ENCODE data around the gene TRIM38.
A peak's percentile ranks its signal among the peaks of the same experiment; 100 is the strongest.

TRIM38 gene

DNA sequence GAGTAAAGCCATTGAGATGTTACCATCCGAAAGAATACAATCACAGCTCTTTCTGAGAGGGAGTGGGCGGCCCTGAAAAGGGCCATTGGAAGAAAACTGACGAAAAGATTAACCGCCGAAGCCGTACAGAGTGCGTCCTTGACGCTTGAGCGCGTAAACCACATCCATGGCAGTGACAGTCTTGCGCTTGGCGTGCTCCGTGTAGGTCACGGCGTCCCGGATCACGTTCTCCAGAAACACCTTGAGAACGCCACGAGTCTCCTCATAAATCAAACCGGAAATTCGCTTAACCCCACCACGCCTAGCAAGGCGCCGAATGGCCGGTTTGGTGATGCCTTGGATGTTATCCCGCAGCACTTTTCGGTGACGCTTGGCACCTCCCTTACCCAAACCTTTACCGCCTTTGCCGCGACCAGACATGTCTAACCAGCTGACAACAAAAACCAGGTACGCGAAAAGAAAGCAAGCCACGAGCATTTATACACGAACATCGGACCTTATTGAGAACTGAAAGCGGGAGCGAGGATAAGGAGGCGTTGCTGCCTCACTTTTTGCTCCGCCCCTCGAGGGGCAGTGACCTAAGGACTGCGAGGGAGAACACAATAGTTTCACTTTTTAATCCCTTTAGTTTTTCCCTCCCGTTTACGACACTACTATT is 64.4 kb downstream of the TRIM38 start:
- peaks cover 74% of the 10 kb centered on the region for H3K4me1 Mint-ChIP-seq (ENCODE audit: low read depth)
- peak; percentile 93 for DNase-seq (ENCODE audit: low spot score)
- H3K9me3 Mint-ChIP-seq: no peaks in the 10 kb centered on the region
- H3K27ac Mint-ChIP-seq: peak overlapping the region; percentile 97
- H3K27me3 Mint-ChIP-seq (ENCODE audit: low read depth): peaks cover 6% of the 10 kb centered on the region
- peak overlapping the region; percentile 84 for H3K4me3 Mint-ChIP-seq
- peaks cover 3% of the 10 kb centered on the region for H3K36me3 Mint-ChIP-seq (ENCODE audit: low read depth)

DNA sequence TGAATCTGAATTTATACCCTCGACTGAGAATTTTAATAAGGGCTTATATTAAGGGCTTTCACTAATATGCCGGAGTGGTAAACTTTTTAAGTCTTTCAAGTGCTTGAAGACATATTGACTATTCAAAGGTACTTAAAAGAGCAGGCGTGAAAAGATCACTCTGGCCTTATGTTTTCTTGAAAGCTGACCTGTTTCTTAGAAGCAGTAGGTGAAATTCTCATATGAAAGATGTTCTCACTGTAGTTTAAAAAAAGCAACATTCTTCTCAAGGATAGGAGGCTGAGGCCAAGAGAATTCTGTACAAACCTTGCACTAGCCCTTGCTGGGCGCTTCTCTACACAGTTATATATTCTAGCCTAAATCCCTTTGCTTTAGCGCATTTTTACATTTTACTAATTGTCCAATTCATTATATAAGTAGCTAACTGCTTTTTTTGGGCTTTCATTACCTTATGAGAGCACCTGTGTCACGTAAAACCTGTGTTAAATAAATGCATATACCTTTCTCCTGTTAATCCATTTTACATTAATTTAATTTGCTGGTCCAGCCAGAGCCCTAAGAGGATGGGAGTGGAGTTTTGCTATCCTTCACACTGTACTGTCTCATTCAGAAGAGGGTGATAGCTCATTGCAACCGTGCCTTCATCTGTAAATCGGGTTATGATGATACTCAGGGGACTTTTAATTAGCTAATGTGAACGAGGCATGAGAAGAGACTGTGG is 65.0 kb downstream of the TRIM38 start:
- H3K9me3 Mint-ChIP-seq: no peaks in the 10 kb centered on the region
- peak overlapping the region; percentile 84 for H3K4me3 Mint-ChIP-seq
- no peak for DNase-seq (ENCODE audit: low spot score)
- peaks cover 6% of the 10 kb centered on the region for H3K27me3 Mint-ChIP-seq (ENCODE audit: low read depth)
- H3K4me1 Mint-ChIP-seq (ENCODE audit: low read depth): peaks cover 72% of the 10 kb centered on the region
- H3K27ac Mint-ChIP-seq: peak overlapping the region; percentile 97
- peaks cover 3% of the 10 kb centered on the region for H3K36me3 Mint-ChIP-seq (ENCODE audit: low read depth)

DNA sequence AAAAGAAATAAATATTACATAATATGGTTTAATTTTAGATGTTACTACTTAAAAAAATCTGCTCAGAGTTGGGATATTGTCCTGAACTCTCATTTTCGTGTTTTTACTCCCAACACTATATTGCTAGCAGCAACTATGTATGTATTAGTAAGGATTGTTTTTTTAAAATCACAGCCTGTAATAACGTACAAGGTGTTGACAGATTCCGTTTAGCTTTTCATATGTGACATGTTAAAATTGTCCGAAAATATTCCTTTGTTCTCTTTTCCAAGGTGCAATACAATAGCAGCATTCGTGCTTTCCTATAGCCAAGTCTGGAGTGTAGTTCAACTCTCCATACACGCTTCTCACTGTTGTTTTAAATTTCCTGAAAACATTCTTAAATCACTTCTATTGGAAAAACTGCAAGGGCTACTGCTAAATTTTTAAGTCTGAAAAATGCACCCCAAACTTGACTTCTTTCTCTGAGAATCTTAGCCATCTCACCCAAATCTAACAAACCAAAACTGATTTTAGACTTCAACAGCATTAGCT is 65.7 kb downstream of the TRIM38 start:
- peak overlapping the region; percentile 98 for H3K27ac Mint-ChIP-seq

DNA sequence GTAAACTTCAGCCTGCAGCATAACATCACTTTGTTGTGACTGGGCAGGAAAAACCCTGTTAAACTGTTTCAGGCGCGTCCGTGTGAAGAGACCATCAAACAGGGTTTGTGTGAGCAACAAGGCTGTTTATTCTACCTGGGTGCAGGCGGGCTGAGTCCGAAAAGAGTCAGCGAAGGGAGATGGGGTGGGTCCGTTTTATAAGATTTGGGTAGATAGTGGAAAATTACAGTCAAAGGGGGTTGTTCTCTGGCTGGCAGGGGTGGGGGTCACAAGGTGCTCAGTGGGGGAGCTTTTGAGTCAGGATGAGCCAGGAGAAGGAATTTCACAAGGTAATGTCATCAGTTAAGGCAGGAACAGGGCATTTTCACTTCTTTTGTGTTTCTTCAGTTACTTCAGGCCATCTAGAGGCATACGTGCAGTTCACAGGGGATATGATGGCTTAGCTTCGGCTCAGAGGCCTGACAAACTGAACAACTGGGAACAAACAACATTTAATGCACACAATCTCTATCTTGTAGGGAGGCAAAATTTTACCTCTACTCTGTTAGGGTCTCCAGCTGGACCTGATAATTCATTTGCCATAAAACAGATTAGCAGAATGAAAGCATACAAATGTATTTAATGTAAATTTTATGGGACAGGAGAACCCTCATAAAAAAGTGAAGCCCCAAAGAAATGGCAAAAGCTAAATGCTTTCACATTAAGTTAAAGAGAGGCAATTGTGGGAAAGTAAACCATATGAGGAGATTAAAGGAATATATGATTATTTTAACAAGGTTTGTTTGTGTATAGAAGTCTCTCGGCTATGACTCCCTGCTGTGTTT is 66.4 kb downstream of the TRIM38 start:
- H3K4me1 Mint-ChIP-seq (ENCODE audit: low read depth): peaks cover 72% of the 10 kb centered on the region

More for the DNA sequence above, 65.7 kb downstream of the TRIM38 start:
- H3K36me3 Mint-ChIP-seq (ENCODE audit: low read depth): peaks cover 3% of the 10 kb centered on the region
- no peak for DNase-seq (ENCODE audit: low spot score)
- H3K4me1 Mint-ChIP-seq (ENCODE audit: low read depth): peaks cover 71% of the 10 kb centered on the region
- peak overlapping the region; percentile 84 for H3K4me3 Mint-ChIP-seq
- peaks cover 6% of the 10 kb centered on the region for H3K27me3 Mint-ChIP-seq (ENCODE audit: low read depth)
- H3K9me3 Mint-ChIP-seq: no peaks in the 10 kb centered on the region

DNA sequence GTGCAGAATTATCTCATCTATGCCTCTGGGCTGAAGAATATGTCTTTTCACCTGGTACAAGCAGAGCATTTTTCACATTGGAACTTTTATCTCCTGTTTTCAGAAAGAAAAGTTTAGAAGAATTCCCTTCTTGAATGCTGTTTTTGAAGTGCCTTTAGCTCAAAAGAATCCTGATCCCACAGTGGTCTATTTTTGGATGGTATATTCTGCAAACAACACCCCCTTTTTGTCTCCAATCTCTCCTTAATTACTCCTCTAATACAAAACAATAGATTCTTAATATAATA is 66.9 kb downstream of the TRIM38 start:
- Mint-ChIP-seq H3K4me1 (ENCODE audit: low read depth) (peaks cover 72% of the 10 kb centered on the region), H3K27me3 (ENCODE audit: low read depth) (peaks cover 6% of the 10 kb centered on the region), H3K4me3 (no peak overlapping the region), H3K9me3 (no peaks in the 10 kb centered on the region), H3K36me3 (ENCODE audit: low read depth) (peaks cover 3% of the 10 kb centered on the region), H3K27ac (peak overlapping the region; percentile 98)
- no peak for DNase-seq (ENCODE audit: low spot score)

More for the DNA sequence above, 66.4 kb downstream of the TRIM38 start:
- peaks cover 6% of the 10 kb centered on the region for H3K27me3 Mint-ChIP-seq (ENCODE audit: low read depth)
- H3K27ac Mint-ChIP-seq: peak overlapping the region; percentile 98
- H3K4me3 Mint-ChIP-seq: peak overlapping the region; percentile 58
- no peaks in the 10 kb centered on the region for H3K9me3 Mint-ChIP-seq
- H3K36me3 Mint-ChIP-seq (ENCODE audit: low read depth): peaks cover 3% of the 10 kb centered on the region
- no peak for DNase-seq (ENCODE audit: low spot score)

DNA sequence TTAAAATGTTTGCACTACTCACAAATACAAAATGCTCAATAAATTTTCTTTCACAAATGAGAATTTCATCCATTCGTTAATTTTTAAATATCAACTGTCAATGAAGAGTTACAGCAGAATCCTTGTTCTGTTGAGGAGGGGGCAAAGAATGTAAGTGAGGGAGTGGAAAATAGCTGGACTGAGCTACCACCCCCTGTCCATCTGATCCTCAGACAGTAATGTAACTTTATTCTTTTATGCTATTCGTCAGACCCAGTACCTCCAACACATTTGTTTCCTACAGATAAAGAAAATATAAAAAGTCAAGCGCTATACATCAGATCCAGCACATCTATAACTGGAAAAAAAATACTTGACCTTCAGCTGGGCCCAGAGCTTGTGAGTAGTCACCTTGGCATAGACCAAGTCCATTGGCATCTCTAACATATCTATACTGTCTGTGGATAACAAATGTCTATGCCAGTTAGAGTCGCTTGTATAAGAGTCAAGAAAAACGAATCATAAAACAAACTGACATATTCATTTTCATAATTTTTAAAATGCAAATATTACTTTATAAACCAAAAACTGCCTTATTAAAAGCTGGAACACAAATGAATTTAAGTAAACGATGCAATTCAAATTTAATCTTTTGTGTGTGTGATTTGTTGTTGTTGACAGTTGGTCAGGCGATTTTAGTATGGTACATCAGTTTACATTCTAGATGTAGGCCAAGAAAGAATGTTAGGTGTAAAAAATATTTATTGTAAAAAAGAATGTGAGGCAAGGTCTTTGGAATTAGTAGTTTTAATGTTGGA is 67.5 kb downstream of the TRIM38 start:
- H3K9me3 Mint-ChIP-seq: no peaks in the 10 kb centered on the region
- H3K4me1 Mint-ChIP-seq (ENCODE audit: low read depth): peaks cover 74% of the 10 kb centered on the region

DNA sequence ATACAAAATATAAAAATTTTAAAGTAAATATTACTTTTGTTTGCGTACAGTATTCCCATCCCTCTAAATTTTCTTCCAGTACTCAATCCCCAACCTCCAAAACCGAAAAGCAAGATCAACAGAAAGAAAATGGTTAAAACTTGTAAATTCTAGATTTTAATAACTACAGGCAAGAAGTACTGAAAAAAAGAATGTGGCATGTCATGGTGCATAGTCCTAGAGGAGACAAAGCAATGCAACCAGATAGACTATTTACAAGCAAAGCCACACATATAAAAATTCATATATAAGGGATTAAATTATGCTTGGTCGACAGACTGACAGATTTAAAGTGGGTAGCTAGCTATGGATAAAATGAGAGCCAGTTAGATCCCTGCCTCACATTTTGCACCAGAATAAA is 68.1 kb downstream of the TRIM38 start:
- H3K36me3 Mint-ChIP-seq (ENCODE audit: low read depth): peaks cover 3% of the 10 kb centered on the region
- H3K27me3 Mint-ChIP-seq (ENCODE audit: low read depth): peaks cover 6% of the 10 kb centered on the region
- H3K27ac Mint-ChIP-seq: peak overlapping the region; percentile 98
- peaks cover 69% of the 10 kb centered on the region for H3K4me1 Mint-ChIP-seq (ENCODE audit: low read depth)
- H3K9me3 Mint-ChIP-seq: no peaks in the 10 kb centered on the region
- DNase-seq (ENCODE audit: low spot score): no peak
- H3K4me3 Mint-ChIP-seq: peak overlapping the region; percentile 76

More for the DNA sequence above, 67.5 kb downstream of the TRIM38 start:
- no peak for DNase-seq (ENCODE audit: low spot score)
- Mint-ChIP-seq H3K27me3 (ENCODE audit: low read depth) (peaks cover 6% of the 10 kb centered on the region), H3K4me3 (peak overlapping the region; percentile 70), H3K27ac (peak overlapping the region; percentile 98), H3K36me3 (ENCODE audit: low read depth) (peaks cover 3% of the 10 kb centered on the region)

DNA sequence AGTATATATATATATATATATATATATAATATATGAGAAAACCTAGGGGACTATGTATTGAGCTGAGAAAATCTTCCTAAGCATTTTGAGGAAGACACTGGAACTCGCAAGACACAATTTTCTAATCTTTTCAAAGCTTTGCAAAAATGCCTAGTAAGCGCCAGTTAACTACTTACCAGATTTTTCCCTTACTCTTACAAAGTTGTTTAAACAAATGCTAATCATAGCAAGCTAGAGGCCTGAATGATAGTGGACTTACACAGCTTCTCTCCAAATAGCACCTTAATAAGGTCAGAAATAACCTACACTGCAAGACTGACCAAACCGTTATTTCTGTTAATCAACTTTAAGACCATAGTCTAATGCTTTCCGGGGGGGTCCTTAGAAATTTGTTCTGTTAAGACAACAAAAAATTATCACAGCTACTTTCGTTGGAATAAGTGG is 68.6 kb downstream of the TRIM38 start:
- Mint-ChIP-seq H3K27me3 (ENCODE audit: low read depth) (peaks cover 6% of the 10 kb centered on the region), H3K27ac (peak overlapping the region; percentile 98), H3K4me3 (peak overlapping the region; percentile 94), H3K36me3 (ENCODE audit: low read depth) (peaks cover 3% of the 10 kb centered on the region), H3K4me1 (ENCODE audit: low read depth) (peaks cover 68% of the 10 kb centered on the region), H3K9me3 (no peaks in the 10 kb centered on the region)
- no peak for DNase-seq (ENCODE audit: low spot score)

DNA sequence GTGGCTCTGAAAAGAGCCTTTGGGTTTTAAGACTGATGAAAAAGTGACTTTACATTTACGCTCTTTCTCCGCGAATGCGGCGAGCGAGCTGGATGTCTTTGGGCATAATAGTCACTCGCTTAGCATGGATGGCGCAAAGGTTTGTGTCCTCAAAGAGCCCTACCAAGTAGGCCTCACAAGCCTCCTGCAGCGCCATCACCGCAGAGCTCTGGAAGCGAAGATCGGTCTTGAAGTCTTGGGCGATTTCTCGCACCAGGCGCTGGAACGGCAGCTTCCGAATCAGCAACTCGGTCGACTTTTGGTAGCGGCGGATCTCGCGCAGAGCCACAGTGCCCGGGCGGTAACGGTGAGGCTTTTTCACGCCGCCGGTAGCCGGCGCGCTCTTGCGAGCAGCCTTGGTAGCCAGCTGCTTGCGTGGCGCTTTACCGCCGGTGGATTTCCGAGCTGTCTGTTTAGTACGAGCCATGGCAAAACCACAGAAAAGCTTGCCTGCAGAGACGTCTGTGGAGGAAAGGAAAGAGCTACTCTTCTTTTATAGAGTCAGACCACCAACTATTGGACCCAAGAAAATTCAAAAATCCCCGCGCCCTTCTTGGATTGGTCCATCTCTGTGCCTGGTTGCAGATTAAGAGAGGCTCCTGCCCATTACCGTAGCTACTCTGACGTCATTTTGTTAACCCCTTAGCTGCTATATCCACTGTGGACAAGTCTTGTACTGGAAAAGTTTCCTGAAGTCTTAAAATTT is 69.2 kb downstream of the TRIM38 start:
- H3K9me3 Mint-ChIP-seq: no peaks in the 10 kb centered on the region
- H3K36me3 Mint-ChIP-seq (ENCODE audit: low read depth): peaks cover 3% of the 10 kb centered on the region
- H3K27me3 Mint-ChIP-seq (ENCODE audit: low read depth): peaks cover 6% of the 10 kb centered on the region
- peak overlapping the region; percentile 94 for H3K4me3 Mint-ChIP-seq
- H3K27ac Mint-ChIP-seq: peak overlapping the region; percentile 98
- H3K4me1 Mint-ChIP-seq (ENCODE audit: low read depth): peaks cover 71% of the 10 kb centered on the region
- peak; percentile 92 for DNase-seq (ENCODE audit: low spot score)

DNA sequence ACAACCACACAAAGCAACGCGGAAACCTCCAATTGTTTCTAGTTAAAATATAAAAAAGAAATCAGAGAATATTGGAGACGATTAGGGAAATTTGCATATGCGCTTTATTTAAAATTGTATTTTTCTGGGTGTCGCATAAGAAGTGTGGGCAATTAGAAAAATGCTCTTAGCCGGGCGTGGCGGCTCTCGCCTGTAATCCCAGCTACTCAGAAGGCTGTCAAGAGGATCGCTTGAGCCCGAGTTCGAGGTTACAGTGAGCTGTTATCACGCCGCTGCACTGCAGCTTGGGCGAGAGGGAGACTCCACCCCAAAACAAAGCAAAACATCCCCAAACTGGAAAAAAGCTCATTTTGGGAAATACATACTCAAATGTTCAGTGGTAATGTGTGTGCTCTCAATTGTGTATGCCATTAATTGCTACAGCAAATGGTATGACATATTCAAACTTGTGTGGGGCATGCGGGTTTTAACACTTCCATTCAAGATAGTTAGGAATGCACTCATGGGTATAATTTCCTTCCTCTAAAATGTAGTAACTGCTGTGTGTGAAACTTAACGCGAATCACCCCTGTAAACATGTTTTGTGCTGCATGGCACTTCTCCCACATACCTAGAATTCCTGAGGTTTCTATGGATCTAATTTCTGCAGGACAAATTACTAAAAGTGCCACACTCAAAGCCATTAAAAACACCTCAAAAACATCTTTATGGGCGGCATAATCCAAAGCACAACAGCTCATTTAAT is 69.9 kb downstream of the TRIM38 start:
- no peak for DNase-seq (ENCODE audit: low spot score)
- H3K4me1 Mint-ChIP-seq (ENCODE audit: low read depth): peaks cover 67% of the 10 kb centered on the region
- H3K27ac Mint-ChIP-seq: peak overlapping the region; percentile 98
- peaks cover 3% of the 10 kb centered on the region for H3K36me3 Mint-ChIP-seq (ENCODE audit: low read depth)
- H3K9me3 Mint-ChIP-seq: no peaks in the 10 kb centered on the region
- H3K4me3 Mint-ChIP-seq: peak overlapping the region; percentile 94
- peaks cover 2% of the 10 kb centered on the region for H3K27me3 Mint-ChIP-seq (ENCODE audit: low read depth)

DNA sequence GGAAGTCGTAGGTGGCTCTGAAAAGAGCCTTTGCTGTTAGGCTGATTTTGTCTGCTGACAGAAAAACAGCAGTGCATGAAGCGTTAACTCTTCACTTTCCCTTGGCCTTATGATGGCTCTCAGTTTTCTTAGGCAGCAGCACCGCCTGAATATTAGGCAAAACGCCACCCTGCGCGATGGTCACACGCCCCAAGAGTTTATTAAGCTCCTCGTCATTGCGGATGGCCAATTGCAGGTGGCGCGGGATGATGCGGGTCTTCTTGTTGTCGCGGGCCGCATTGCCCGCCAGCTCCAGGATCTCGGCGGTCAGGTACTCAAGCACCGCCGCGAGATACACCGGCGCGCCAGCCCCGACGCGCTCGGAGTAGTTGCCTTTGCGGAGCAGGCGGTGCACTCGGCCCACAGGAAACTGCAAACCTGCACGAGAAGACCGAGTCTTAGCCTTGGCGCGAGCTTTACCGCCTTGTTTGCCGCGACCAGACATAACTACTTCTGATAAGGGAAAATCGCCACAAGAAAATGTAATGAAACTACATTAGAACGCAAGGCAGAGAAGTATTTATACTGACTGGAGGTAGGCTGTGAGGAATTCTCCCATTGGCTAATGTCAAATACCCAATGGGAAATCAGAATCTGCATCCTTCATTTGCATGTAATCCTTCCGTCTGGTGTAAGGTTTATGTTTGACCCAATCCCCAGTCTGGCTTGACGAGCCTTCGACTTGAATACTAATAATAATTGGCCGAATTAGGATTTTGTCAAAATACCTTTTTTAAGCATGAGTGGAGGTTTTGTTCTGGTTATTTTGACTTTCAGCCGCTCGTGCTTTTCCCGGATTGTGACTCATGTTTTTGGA is 70.7 kb downstream of the TRIM38 start:
- Mint-ChIP-seq H3K27ac (peak overlapping the region; percentile 98), H3K4me1 (ENCODE audit: low read depth) (peaks cover 61% of the 10 kb centered on the region), H3K9me3 (no peaks in the 10 kb centered on the region), H3K36me3 (ENCODE audit: low read depth) (peaks cover 3% of the 10 kb centered on the region), H3K27me3 (ENCODE audit: low read depth) (peaks cover 2% of the 10 kb centered on the region), H3K4me3 (peak overlapping the region; percentile 94)
- DNase-seq (ENCODE audit: low spot score): peak; percentile 79
